Testis (tissue), 2 donors: Measurements from ENCODE around the gene MFAP3L.

Experiments
- POLR2A ChIP-seq: fragments of 450-650 bp; IDR thresholded peaks from one replicate; pipeline ENCODE4 v1.6.1; 2017; ENCODE audit warnings: antibody characterized with exemption, mild to moderate bottlenecking, moderate library complexity
- TF ChIP-seq, protein P1 (sequence below), 3 experiments: fragments of 450-650 bp in 2 of 3; fragments of 200-600 bp in 1 of 3; sonication (generic) in 1 of 3; IDR thresholded peaks; one replicate each; pipeline ENCODE4 v1.5.1; 2016 to 2019; ENCODE audit warnings: antibody characterized with exemption in 3 of 3, mild to moderate bottlenecking in 2 of 3, moderate library complexity in 1 of 3

DNA sequence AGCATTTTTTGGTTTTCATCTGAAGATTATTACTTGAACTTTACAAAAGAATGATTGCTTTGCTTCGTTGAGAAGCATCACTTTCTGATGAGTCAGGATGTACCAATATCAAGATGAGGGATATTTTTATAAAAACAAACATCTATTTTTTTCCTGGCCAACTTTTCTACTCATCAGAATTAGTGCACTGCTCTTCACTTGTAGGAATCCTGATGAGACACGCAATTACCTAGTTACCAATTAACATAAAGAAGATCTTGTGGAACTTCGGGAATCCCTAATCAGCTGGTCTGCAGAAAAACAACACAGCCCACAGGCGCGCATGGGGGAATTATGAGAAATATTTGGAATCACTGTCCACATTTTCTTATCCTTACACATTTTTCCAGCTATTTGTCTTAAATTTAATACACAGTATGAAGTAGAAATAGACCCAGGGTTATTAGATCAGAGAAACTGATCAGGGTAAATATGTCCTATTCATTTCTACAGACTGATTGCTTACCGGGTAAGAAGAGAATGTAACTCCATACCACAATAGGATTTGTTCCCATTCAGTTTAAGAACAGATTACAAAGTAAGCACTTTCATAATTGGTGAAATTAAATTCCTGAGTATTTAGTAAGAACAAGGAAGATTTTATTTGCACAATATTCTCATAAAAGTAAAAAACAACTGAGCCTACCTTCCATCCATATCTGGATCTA, 50.9 kb downstream of the MFAP3L start:
- TF ChIP-seq, protein P1, sequence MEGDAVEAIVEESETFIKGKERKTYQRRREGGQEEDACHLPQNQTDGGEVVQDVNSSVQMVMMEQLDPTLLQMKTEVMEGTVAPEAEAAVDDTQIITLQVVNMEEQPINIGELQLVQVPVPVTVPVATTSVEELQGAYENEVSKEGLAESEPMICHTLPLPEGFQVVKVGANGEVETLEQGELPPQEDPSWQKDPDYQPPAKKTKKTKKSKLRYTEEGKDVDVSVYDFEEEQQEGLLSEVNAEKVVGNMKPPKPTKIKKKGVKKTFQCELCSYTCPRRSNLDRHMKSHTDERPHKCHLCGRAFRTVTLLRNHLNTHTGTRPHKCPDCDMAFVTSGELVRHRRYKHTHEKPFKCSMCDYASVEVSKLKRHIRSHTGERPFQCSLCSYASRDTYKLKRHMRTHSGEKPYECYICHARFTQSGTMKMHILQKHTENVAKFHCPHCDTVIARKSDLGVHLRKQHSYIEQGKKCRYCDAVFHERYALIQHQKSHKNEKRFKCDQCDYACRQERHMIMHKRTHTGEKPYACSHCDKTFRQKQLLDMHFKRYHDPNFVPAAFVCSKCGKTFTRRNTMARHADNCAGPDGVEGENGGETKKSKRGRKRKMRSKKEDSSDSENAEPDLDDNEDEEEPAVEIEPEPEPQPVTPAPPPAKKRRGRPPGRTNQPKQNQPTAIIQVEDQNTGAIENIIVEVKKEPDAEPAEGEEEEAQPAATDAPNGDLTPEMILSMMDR (IDR thresholded peaks at IDR 0.05), result no peak
- TF ChIP-seq POLR2A, result no peak
